ENCODE results near the gene ASB3. TPM values are rescaled to one million over a fixed set of nuclear protein-coding genes. Genes with fewer than 3 reads are reported as not detected.
"Not testable (repeated sequence)": the region's sequence is repeated elsewhere in the genome, so short reads cannot be mapped to it uniquely, and the experiment has no call there.

The ASB3 gene
- polyA plus RNA-seq, 3 donors = 3.4 to 10.1 (median 5.5) TPM

- no peak overlapping the region for H3K27ac ChIP-seq (ENCODE audit: low read depth, low read length)
- WGBS, 3 donors = 94 to 97% (median 95%) methylated on average over 3 of the region's 3 CpGs
These were observed 92.5 kb downstream of the ASB3 start for GRCh38 chr2:53694096-53694771.

GRCh38 chr2:53690876-53691275, 95.9 kb downstream of the ASB3 start:
- 80 to 93% (median 88%) methylated on average over 2 of the region's 2 CpGs for WGBS, 3 donors

GRCh38 chr2:53672881-53673522, 113.8 kb downstream of the ASB3 start:
- 67 to 82% (median 69%) methylated on average over 2 of the region's 2 CpGs for WGBS, 3 donors
- H3K27ac ChIP-seq (ENCODE audit: low read depth, low read length) = no peak overlapping the region

More at GRCh38 chr2:53690876-53691275, 95.9 kb downstream of the ASB3 start:
- no peak overlapping the region for H3K27ac ChIP-seq (ENCODE audit: low read depth, low read length)

- H3K27ac ChIP-seq (ENCODE audit: low read depth, low read length) = no peak overlapping the region
- 62% methylated on average over 6 of the region's 6 CpGs for WGBS, 3 donors
These were observed 116.4 kb downstream of the ASB3 start for GRCh38 chr2:53670331-53670730.

GRCh38 chr2:53668624-53669026, 118.1 kb downstream of the ASB3 start:
- WGBS, 3 donors = 58 to 89% (median 88%) methylated on average over 3 of the region's 3 CpGs
- H3K27ac ChIP-seq (ENCODE audit: low read depth, low read length) = no peak overlapping the region

- H3K27ac ChIP-seq (ENCODE audit: low read depth, low read length) = not testable (repeated sequence)
- 95 to 97% (median 96%) methylated on average over 5 of the region's 5 CpGs for WGBS, 3 donors
These were observed 119.6 kb downstream of the ASB3 start for GRCh38 chr2:53667130-53667529.

GRCh38 chr2:53660886-53661285, 125.9 kb downstream of the ASB3 start:
- 94 to 100% (median 96%) methylated on average over 2 of the region's 2 CpGs for WGBS, 3 donors
- H3K27ac ChIP-seq (ENCODE audit: low read depth, low read length) = no peak overlapping the region

- H3K27ac ChIP-seq (ENCODE audit: low read depth, low read length) = not testable (repeated sequence)
- WGBS, 3 donors = 72 to 82% (median 81%) methylated on average over 4 of the region's 4 CpGs
These were observed 128.3 kb downstream of the ASB3 start for GRCh38 chr2:53658474-53658873.

- 71 to 85% (median 76%) methylated on average over 1 of the region's 1 CpG for WGBS, 3 donors
- H3K27ac ChIP-seq (ENCODE audit: low read depth, low read length) = no peak overlapping the region
These were observed 131.5 kb downstream of the ASB3 start for GRCh38 chr2:53655256-53655655.

- no peak overlapping the region for H3K27ac ChIP-seq (ENCODE audit: low read depth, low read length)
These were observed 132.4 kb downstream of the ASB3 start for GRCh38 chr2:53654396-53654795.

GRCh38 chr2:53652131-53652530, 134.6 kb downstream of the ASB3 start:
- H3K27ac ChIP-seq (ENCODE audit: low read depth, low read length) = no peak overlapping the region
- WGBS, 3 donors = 87 to 95% (median 90%) methylated on average over 2 of the region's 2 CpGs

GRCh38 chr2:53646788-53647187, 140.0 kb downstream of the ASB3 start:
- no peak overlapping the region for H3K27ac ChIP-seq (ENCODE audit: low read depth, low read length)
- WGBS, 3 donors = 86 to 95% (median 93%) methylated on average over 2 of the region's 2 CpGs

GRCh38 chr2:53641290-53641689, 145.5 kb downstream of the ASB3 start:
- no peak overlapping the region for H3K27ac ChIP-seq (ENCODE audit: low read depth, low read length)
- 72 to 77% (median 77%) methylated on average over 7 of the region's 7 CpGs for WGBS, 3 donors

GRCh38 chr2:53640466-53640865, 146.3 kb downstream of the ASB3 start:
- no peak overlapping the region for H3K27ac ChIP-seq (ENCODE audit: low read depth, low read length)
- WGBS, 3 donors = 89 to 93% (median 93%) methylated on average over 3 of the region's 3 CpGs

- WGBS, 3 donors = 74 to 91% (median 90%) methylated on average over 6 of the region's 6 CpGs
- no peak overlapping the region for H3K27ac ChIP-seq (ENCODE audit: low read depth, low read length)
These were observed 150.2 kb downstream of the ASB3 start for GRCh38 chr2:53636596-53636995.

GRCh38 chr2:53636109-53636508, 150.6 kb downstream of the ASB3 start:
- 83 to 91% (median 88%) methylated on average over 4 of the region's 4 CpGs for WGBS, 3 donors
- H3K27ac ChIP-seq (ENCODE audit: low read depth, low read length) = no peak overlapping the region

GRCh38 chr2:53635694-53636093, 151.1 kb downstream of the ASB3 start:
- H3K27ac ChIP-seq (ENCODE audit: low read depth, low read length) = no peak overlapping the region
- WGBS, 3 donors = 82 to 86% (median 82%) methylated on average over 3 of the region's 3 CpGs

- H3K27ac ChIP-seq (ENCODE audit: low read depth, low read length) = no peak overlapping the region
- 76 to 91% (median 78%) methylated on average over 1 of the region's 1 CpG for WGBS, 3 donors
These were observed 153.3 kb downstream of the ASB3 start for GRCh38 chr2:53633441-53633840.

GRCh38 chr2:53632714-53633113, 154.0 kb downstream of the ASB3 start:
- WGBS, 3 donors = 34 to 77% (median 36%) methylated on average over 1 of the region's 1 CpG
- H3K27ac ChIP-seq (ENCODE audit: low read depth, low read length) = no peak overlapping the region

- WGBS, 3 donors = 83 to 85% (median 83%) methylated on average over 4 of the region's 4 CpGs
- no peak overlapping the region for H3K27ac ChIP-seq (ENCODE audit: low read depth, low read length)
These were observed 154.7 kb downstream of the ASB3 start for GRCh38 chr2:53632126-53632460.
